GM12875 (cell line): ENCODE data around the gene DDX43.

ENCODE experiments used
- H3K4me3 ChIP-seq: one replicate; pipeline ENCODE4 v1.5.1; 2011; ENCODE audit warnings: low read depth, low read length, control low read depth
- TF ChIP-seq, protein P1 (sequence below): IDR thresholded peaks from 2 replicates; pipeline ENCODE4 v1.5.1; 2011; ENCODE audit warnings: low read depth, mild to moderate bottlenecking, control low read depth, inconsistent platforms, low read length, moderate library complexity, borderline replicate concordance; ENCODE audit not compliant: insufficient read depth

The DDX43 gene

DNA sequence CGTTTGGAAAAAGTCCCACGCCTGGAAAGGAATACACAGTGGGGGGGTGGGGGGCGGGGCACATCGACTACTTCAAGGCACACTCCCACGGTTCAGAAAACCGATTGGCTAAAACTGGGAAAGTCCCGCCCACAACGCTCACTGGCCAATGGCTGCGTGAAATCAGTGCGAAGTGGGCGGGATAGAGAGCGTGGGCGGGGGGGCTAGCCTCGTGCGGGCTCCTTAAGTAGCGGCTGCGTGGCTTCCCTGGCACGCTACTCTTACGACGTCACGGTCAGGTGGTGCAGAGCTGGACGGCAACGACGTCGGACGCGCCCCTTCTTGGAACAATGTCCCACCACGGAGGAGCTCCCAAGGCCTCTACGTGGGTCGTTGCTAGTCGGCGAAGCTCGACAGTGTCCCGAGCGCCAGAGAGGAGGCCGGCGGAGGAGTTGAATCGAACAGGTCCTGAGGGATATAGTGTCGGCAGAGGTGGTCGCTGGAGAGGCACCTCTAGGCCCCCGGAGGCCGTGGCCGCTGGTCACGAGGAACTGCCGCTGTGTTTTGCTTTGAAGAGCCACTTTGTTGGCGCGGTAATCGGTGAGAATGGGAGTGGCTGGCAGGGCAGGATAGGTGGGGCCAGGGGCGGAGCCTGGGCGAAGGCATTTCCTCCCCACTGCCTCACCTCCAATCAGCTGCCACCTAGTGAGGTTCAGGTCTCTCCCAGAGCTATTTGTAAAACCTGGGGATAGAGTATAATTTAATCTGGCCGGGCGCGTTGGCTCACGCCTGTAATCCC lies at the start of gene DDX43:
DDX43 (plus strand) TSS at position 252 of the 778 bp plus-strand sequence; CDS start at position 330, 78 bp downstream.
- TF ChIP-seq, protein P1, sequence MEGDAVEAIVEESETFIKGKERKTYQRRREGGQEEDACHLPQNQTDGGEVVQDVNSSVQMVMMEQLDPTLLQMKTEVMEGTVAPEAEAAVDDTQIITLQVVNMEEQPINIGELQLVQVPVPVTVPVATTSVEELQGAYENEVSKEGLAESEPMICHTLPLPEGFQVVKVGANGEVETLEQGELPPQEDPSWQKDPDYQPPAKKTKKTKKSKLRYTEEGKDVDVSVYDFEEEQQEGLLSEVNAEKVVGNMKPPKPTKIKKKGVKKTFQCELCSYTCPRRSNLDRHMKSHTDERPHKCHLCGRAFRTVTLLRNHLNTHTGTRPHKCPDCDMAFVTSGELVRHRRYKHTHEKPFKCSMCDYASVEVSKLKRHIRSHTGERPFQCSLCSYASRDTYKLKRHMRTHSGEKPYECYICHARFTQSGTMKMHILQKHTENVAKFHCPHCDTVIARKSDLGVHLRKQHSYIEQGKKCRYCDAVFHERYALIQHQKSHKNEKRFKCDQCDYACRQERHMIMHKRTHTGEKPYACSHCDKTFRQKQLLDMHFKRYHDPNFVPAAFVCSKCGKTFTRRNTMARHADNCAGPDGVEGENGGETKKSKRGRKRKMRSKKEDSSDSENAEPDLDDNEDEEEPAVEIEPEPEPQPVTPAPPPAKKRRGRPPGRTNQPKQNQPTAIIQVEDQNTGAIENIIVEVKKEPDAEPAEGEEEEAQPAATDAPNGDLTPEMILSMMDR = no peak
- no peak within 1 kb of the TSS for H3K4me3 ChIP-seq

DNA sequence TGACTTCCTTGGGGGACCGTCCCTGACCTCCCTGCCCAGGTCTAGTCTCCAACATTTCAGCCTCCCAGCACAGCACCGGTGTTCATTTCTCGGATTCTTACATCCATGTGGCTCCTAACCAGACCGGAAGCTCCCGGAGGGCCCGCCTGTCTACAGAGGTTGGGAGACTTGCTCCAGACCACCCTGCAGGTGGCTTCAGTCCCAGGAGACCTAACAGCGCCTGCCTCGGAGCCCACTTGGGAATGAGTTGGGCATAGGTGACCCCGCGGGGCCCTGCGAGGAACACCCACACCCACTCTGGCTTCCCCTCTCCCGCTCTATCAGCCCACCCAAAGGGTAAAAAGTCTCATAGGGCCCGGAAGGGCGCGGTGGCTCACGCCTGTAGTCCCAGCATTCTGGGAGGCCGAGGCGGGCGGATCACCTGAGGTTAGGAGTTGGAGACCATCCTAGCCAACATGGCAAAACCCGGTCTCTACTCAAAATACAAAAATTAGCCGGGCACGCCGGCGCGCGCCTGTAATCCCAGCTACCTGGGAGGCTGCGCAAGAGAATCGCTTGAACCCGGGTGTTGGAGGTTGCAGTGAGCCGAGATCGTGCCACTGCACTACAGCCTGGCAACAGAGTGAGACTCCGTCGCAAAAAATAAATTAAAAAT lies 46.0 kb upstream of the DDX43 start:
- TF ChIP-seq, protein P1 = no peak
- H3K4me3 ChIP-seq = no peak overlapping the region

DNA sequence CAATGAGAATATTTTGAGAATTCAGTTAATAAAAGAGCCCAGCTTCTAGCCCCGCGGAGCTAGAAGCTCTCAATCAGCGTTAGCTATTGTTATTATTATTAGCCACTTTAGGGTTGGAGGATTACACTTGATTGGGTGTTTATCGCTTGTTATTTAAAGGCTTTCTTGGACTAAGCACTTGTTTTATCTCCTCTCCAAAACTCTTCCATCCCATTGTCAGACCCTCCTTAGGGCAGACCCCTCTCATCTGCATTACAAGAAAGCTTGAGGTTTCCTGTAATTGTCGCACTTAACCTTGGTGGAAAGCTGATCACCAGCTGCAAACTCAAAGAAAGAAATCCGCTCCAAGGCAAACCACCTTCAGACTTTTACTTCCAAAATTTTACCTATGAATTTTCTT lies 45.3 kb upstream of the DDX43 start:
- no peak overlapping the region for H3K4me3 ChIP-seq
- TF ChIP-seq, protein P1 = no peak

DNA sequence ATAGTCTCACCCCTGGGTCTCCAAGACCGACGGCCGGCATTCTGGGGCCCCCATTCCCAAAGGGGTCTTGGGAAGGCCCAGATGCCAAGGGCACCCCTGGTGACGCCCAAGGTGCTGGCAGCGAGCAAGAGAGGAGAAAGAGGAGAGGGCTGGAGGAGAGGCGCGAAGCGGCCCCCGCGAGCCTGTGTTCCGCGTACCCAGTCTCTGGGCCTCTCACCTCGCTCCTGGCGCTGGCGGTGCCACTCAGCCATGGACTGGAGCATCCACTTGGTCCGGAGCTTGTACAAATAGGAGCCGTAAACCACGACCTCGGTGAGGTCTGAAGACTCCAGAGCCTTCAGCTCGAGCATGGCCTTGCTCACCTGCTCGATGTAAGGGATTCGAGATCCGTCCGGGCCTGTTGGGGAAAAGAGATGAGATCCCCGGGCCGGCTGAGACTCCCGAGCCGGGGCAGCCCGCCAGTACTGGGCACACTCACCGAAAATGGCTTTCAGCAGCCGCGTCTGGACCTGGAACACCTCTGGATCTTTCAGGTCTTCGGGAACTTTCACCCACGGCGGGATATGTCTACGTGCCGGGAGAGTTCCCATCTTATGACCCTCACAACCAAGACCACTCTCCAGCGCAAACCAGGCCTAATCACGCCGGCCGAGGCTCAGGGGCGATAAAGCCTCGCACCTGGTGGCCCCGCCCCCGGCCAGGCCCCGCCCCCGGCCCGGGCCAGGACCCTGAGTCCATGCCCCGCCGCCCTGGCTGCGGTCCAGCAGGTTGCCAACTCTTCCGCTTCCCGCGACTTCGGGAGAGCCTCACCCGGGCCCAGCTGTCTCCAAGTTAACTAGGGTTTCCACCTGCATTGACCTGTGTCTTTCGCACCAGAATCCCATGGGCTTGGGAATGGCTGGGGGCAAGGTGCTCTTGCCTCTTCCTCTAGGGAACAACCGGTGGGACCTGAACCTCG lies 40.7 kb upstream of the DDX43 start, which contains the start of gene DPPA5:
DPPA5 (minus strand) TSS at position 641 of the 958 bp plus-strand sequence; CDS start at position 590, 51 bp downstream.
- TF ChIP-seq, protein P1 = no peak
- no peak within 1 kb of the TSS for H3K4me3 ChIP-seq

DNA sequence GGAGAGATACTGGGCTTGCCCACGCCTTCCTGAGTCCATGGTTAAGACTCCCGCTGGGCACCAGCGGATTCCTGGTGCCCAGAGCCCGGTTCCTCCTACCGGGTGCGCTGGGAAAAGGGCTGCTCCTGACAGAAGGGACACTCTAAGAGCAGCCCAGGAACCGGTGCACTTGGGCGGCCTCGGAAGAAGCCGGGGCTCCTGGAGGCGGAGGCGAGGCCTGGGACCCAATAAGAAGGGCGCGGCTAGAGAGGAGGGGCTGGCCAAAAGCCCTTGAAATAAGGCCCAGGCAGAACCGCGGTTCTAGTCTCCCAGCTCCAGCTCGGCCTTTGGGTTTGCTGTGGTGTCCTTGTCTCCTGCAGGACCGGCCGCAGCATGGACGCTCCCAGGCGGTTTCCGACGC lies 32.3 kb upstream of the DDX43 start, which contains the start of gene KHDC3L:
KHDC3L (plus strand) TSS at position 301 of the 400 bp plus-strand sequence; CDS start at position 373, 72 bp downstream.
- H3K4me3 ChIP-seq = no peak within 1 kb of the TSS
- TF ChIP-seq, protein P1 = no peak

DNA sequence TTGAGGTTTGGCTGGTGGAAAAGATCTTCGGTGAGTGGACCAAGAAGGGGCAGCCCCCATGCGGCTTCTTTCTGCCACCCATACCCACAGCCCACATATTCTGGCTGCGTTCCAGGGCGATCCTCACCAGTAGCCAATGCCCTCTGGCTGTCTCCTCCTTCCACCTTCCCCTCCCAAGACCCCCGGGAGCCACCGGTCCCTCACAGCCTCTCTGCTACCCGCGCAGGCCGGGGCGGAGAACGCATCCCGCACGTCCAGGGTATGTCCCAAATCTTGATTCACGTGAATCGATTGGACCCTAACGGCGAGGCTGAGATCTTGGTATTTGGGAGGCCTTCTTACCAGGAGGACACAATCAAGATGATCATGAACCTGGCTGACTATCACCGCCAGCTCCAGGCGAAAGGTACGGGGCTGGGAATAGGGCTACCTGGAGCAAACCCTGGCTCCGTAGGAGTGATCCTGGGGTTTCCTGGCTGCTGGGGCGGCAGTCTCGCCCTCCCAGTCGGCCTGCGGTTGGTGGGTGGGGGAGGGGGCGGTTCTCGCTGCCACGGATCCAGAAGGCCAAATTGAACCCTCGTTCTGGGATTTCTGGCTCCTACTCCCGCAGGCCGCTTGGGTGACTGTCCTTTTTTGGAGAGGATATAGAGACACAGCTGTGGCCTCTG lies 31.6 kb upstream of the DDX43 start:
- no peak overlapping the region for H3K4me3 ChIP-seq
- TF ChIP-seq, protein P1 = no peak
